Muscle layer of duodenum (tissue), 2 donors: ENCODE measurements around the gene C1orf198.

ENCODE experiments used
- H3K27ac ChIP-seq: one replicate; pipeline ENCODE4 v1.7.0; 2013; ENCODE audit warnings: mild to moderate bottlenecking, low read length
- H3K27me3 ChIP-seq: one replicate; pipeline ENCODE4 v1.7.0; 2013; ENCODE audit warnings: low read depth, mild to moderate bottlenecking, control low read depth, low read length
- H3K36me3 ChIP-seq, 2 donors: one replicate each; pipeline ENCODE4 v1.7.0; 2013; ENCODE audit warnings: low read length in 2 of 2, control low read depth in 1 of 2, mild to moderate bottlenecking in 1 of 2; ENCODE audit not compliant: insufficient read depth in 2 of 2, control insufficient read depth in 1 of 2
- H3K4me1 ChIP-seq, 2 donors: one replicate each; pipeline ENCODE4 v1.7.0; 2013; ENCODE audit warnings: low read length in 2 of 2, mild to moderate bottlenecking in 2 of 2, control low read depth in 1 of 2, moderate library complexity in 1 of 2; ENCODE audit not compliant: insufficient read depth in 2 of 2, control insufficient read depth in 1 of 2
- H3K4me3 ChIP-seq, 2 donors: one replicate each; pipeline ENCODE4 v1.7.0; 2013; ENCODE audit warnings: low read length in 2 of 2, low read depth in 1 of 2, mild to moderate bottlenecking in 1 of 2
- H3K9me3 ChIP-seq, 2 donors: one replicate each; pipeline ENCODE4 v1.7.0; 2013; ENCODE audit warnings: low read length in 2 of 2, control low read depth in 1 of 2, mild to moderate bottlenecking in 1 of 2; ENCODE audit not compliant: control insufficient read depth in 1 of 2
- donor health status: healthy.

The C1orf198 gene

GRCh38 chr1:230884646-230885045 is 16.3 kb upstream of the C1orf198 start:
- peaks cover 0 to 8% of the 10 kb centered on the region in 2 donors for H3K9me3 ChIP-seq

GRCh38 chr1:230883967-230884366 is 15.6 kb upstream of the C1orf198 start:
- Histone ChIP-seq H3K36me3 (no peaks in the 10 kb centered on the region), H3K27me3 (no peaks in the 10 kb centered on the region), H3K27ac (no peak overlapping the region), H3K4me3 (no peak overlapping the region), H3K4me1 (peaks cover 0 to 4% of the 10 kb centered on the region in 2 donors), H3K9me3 (peaks cover 0 to 8% of the 10 kb centered on the region in 2 donors)

More at GRCh38 chr1:230884646-230885045, 16.3 kb upstream of the C1orf198 start:
- Histone ChIP-seq H3K4me3 (no peak overlapping the region), H3K36me3 (no peaks in the 10 kb centered on the region), H3K27ac (no peak overlapping the region), H3K27me3 (no peaks in the 10 kb centered on the region), H3K4me1 (no peaks in the 10 kb centered on the region)

GRCh38 chr1:230879778-230880177 is 11.5 kb upstream of the C1orf198 start:
- Histone ChIP-seq H3K4me3 (no peak overlapping the region), H3K4me1 (peaks cover 0 to 14% of the 10 kb centered on the region in 2 donors), H3K9me3 (peaks cover 0 to under 1% of the 10 kb centered on the region in 2 donors), H3K27me3 (no peaks in the 10 kb centered on the region), H3K27ac (no peak overlapping the region), H3K36me3 (no peaks in the 10 kb centered on the region)

- no peak overlapping the region for H3K27ac ChIP-seq
- H3K36me3 ChIP-seq = no peaks in the 10 kb centered on the region
- no peaks in the 10 kb centered on the region for H3K27me3 ChIP-seq
- H3K4me3 ChIP-seq = no peak overlapping the region
- peaks cover 0 to 14% of the 10 kb centered on the region in 2 donors for H3K4me1 ChIP-seq
- no peaks in the 10 kb centered on the region for H3K9me3 ChIP-seq
Observed at GRCh38 chr1:230878591-230878990, 10.3 kb upstream of the C1orf198 start.

GRCh38 chr1:230877924-230878590 is 9.7 kb upstream of the C1orf198 start:
- Histone ChIP-seq H3K27ac (no peak overlapping the region), H3K36me3 (no peaks in the 10 kb centered on the region), H3K9me3 (no peaks in the 10 kb centered on the region), H3K27me3 (no peaks in the 10 kb centered on the region), H3K4me1 (peaks cover 0 to 14% of the 10 kb centered on the region in 2 donors), H3K4me3 (no peak overlapping the region)

GRCh38 chr1:230877146-230877923 is 9.0 kb upstream of the C1orf198 start:
- H3K36me3 ChIP-seq = no peaks in the 10 kb centered on the region
- no peaks in the 10 kb centered on the region for H3K9me3 ChIP-seq
- no peak overlapping the region for H3K4me3 ChIP-seq
- H3K27me3 ChIP-seq = no peaks in the 10 kb centered on the region
- H3K27ac ChIP-seq = no peak overlapping the region
- H3K4me1 ChIP-seq = peaks cover 0 to 14% of the 10 kb centered on the region in 2 donors

- Histone ChIP-seq H3K36me3 (no peaks in the 10 kb centered on the region), H3K4me3 (no peak overlapping the region), H3K27me3 (no peaks in the 10 kb centered on the region), H3K27ac (no peak overlapping the region), H3K9me3 (no peaks in the 10 kb centered on the region), H3K4me1 (peaks cover 0 to 14% of the 10 kb centered on the region in 2 donors)
Observed at GRCh38 chr1:230876660-230877059, 8.3 kb upstream of the C1orf198 start.

GRCh38 chr1:230875370-230875769 is 7.0 kb upstream of the C1orf198 start:
- Histone ChIP-seq H3K36me3 (no peaks in the 10 kb centered on the region), H3K4me1 (peaks cover 0 to 14% of the 10 kb centered on the region in 2 donors), H3K27me3 (no peaks in the 10 kb centered on the region)

GRCh38 chr1:230870916-230871315 is 2.6 kb upstream of the C1orf198 start:
- H3K27ac ChIP-seq = no peak overlapping the region

More at GRCh38 chr1:230875370-230875769, 7.0 kb upstream of the C1orf198 start:
- Histone ChIP-seq H3K27ac (no peak overlapping the region), H3K9me3 (no peaks in the 10 kb centered on the region), H3K4me3 (no peak overlapping the region)

GRCh38 chr1:230869500-230869899 is 1.2 kb upstream of the C1orf198 start:
- H3K36me3 ChIP-seq = no peaks in the 10 kb centered on the region
- H3K27ac ChIP-seq = peak overlapping the region; percentile 82
- H3K4me3 ChIP-seq = peak overlapping the region in 1 of 2 donors; percentile 51
- H3K27me3 ChIP-seq = no peaks in the 10 kb centered on the region
- H3K9me3 ChIP-seq = no peaks in the 10 kb centered on the region
- peaks cover 0 to 23% of the 10 kb centered on the region in 2 donors for H3K4me1 ChIP-seq

More at GRCh38 chr1:230870916-230871315, 2.6 kb upstream of the C1orf198 start:
- no peaks in the 10 kb centered on the region for H3K27me3 ChIP-seq
- no peak overlapping the region for H3K4me3 ChIP-seq
- peaks cover 0 to 12% of the 10 kb centered on the region in 2 donors for H3K4me1 ChIP-seq
- no peaks in the 10 kb centered on the region for H3K9me3 ChIP-seq
- H3K36me3 ChIP-seq = no peaks in the 10 kb centered on the region

GRCh38 chr1:230868736-230869385 is 540 bp upstream of the C1orf198 start:
- Histone ChIP-seq H3K36me3 (no peaks in the 10 kb centered on the region), H3K27me3 (no peaks in the 10 kb centered on the region), H3K9me3 (no peaks in the 10 kb centered on the region), H3K4me1 (peaks cover 0 to 23% of the 10 kb centered on the region in 2 donors), H3K27ac (peak overlapping the region; percentile 82), H3K4me3 (peak overlapping the region; percentile 51 to 62)
